Prostate gland (tissue), 2 donors: Measurements from ENCODE around the gene CTNNAL1.

Experiments
- CTCF ChIP-seq, 4 experiments: fragments of 200-600 bp in 2 of 4; fragments of 450-650 bp in 2 of 4; sonication (generic) in 2 of 4; IDR thresholded peaks; 1 replicate in 3 of 4; 2 replicates in 1 of 4; pipeline ENCODE4 v1.5.1; 2016 to 2019; ENCODE audit warnings: antibody characterized with exemption in 4 of 4, mild to moderate bottlenecking in 2 of 4, moderate library complexity in 2 of 4
- POLR2A ChIP-seq: fragments of 450-650 bp; IDR thresholded peaks from one replicate; pipeline ENCODE4 v1.6.1; 2016; ENCODE audit warnings: antibody characterized with exemption, mild to moderate bottlenecking

GRCh38 chr9:109037946-109038715 is 24.8 kb upstream of the CTNNAL1 start:
- no peak for TF ChIP-seq POLR2A
- TF ChIP-seq CTCF (IDR thresholded peaks at IDR 0.05) = no peak
